CD4-positive, CD25-positive, alpha-beta regulatory T cell (primary cell): ENCODE measurements around the gene RSPH1. TPM values are rescaled to one million over a fixed set of nuclear protein-coding genes. Genes with fewer than 3 reads are reported as not detected.

Experiments used
- ATAC-seq, 2 donors: fragments of 150-1000 bp; cut with Tn5 transposase; one replicate each; pipeline ENCODE4 v1.10.0; 2021; ENCODE audit warnings: low read depth in 2 of 2, moderate number of reproducible peaks in 2 of 2, moderate library complexity in 1 of 2
- DNase-seq, 3 donors: peaks; one replicate each; pipeline versions ENCODE4 v3.0.0 to v3.0.0-alpha.2; 2012 to 2022; ENCODE audit warnings: mixed read lengths in 1 of 3
- H3K27ac ChIP-seq: one replicate; pipeline ENCODE4 v1.7.0; 2013; ENCODE audit warnings: mild to moderate bottlenecking, low read length; ENCODE audit not compliant: insufficient read depth, poor library complexity, severe bottlenecking
- H3K27me3 ChIP-seq: one replicate; pipeline ENCODE4 v1.7.0; 2013; ENCODE audit warnings: low read length; ENCODE audit not compliant: control insufficient read depth, insufficient read depth
- H3K36me3 ChIP-seq: one replicate; pipeline ENCODE4 v1.7.0; 2013; ENCODE audit warnings: mild to moderate bottlenecking, low read length, moderate library complexity; ENCODE audit not compliant: control insufficient read depth, insufficient read depth
- H3K4me1 ChIP-seq: 2 replicates; pipeline ENCODE4 v1.7.0; 2013; ENCODE audit warnings: mild to moderate bottlenecking, low read length; ENCODE audit not compliant: insufficient read depth, control insufficient read depth, poor library complexity, severe bottlenecking
- H3K4me3 ChIP-seq: one replicate; pipeline ENCODE4 v1.7.0; 2013; ENCODE audit warnings: low read depth, mild to moderate bottlenecking, low read length, moderate library complexity
- H3K9me3 ChIP-seq, 2 experiments: 1 replicate in 1 of 2; 2 replicates in 1 of 2; pipeline ENCODE4 v1.7.0; 2013; ENCODE audit warnings: low read length in 2 of 2, mild to moderate bottlenecking in 1 of 2, moderate library complexity in 1 of 2; ENCODE audit not compliant: control insufficient read depth in 2 of 2
- H3K27ac Mint-ChIP-seq, 3 donors: one replicate each; pipeline ENCODE4 v1.8.0; 2020 to 2022; ENCODE audit warnings: mild to moderate bottlenecking in 3 of 3, mixed read lengths in 3 of 3, moderate library complexity in 2 of 3
- H3K27me3 Mint-ChIP-seq: one replicate; pipeline ENCODE4 v1.8.0; 2022; ENCODE audit warnings: mild to moderate bottlenecking, mixed read lengths
- H3K36me3 Mint-ChIP-seq: one replicate; pipeline ENCODE4 v1.8.0; 2020; ENCODE audit warnings: mixed read lengths
- H3K4me1 Mint-ChIP-seq, 4 donors: one replicate each; pipeline ENCODE4 v1.8.0; 2020 to 2022; ENCODE audit warnings: mixed read lengths in 4 of 4, mild to moderate bottlenecking in 1 of 4
- H3K4me3 Mint-ChIP-seq, 4 donors: one replicate each; pipeline ENCODE4 v1.8.0; 2020 to 2022; ENCODE audit warnings: mild to moderate bottlenecking in 4 of 4, mixed read lengths in 4 of 4, moderate library complexity in 3 of 4
- H3K9me3 Mint-ChIP-seq, 7 donors: one replicate each; pipeline ENCODE4 v1.8.0; 2020 to 2022; ENCODE audit warnings: mixed read lengths in 7 of 7, mild to moderate bottlenecking in 3 of 7, moderate library complexity in 2 of 7
- polyA plus RNA-seq, 4 donors: library from polyadenylated mRNA; unstranded; fragments of 300-500 nt; fragmentation: Illumina TruSeq; gene quantifications; one replicate each; pipeline ENCODE4 v1.2.3, GENCODE V29; 2021
- total RNA-seq: library from RNA; stranded (reverse); gene quantifications from one replicate; pipeline ENCODE4 v1.2.3, GENCODE V29; 2022

Gene RSPH1
- total and polyA plus RNA-seq, 5 donors from 2014 or later: 0.25 TPM; not detected in 4

GRCh38 chr21:42536601-42537000, 40.6 kb upstream of the RSPH1 start:
- H3K4me1 ChIP-seq: no peaks in the 10 kb centered on the region
- no peak overlapping the region for H3K27ac ChIP-seq
- no peak overlapping the region for H3K4me3 Mint-ChIP-seq
- no peak overlapping the region for H3K4me3 ChIP-seq
- no peak overlapping the region for H3K27ac Mint-ChIP-seq
- no peak for ATAC-seq
- DNase-seq: no peak
- peaks cover 21% of the 10 kb centered on the region for H3K36me3 ChIP-seq
- H3K27me3 ChIP-seq: no peaks in the 10 kb centered on the region
- peaks cover 0 to 11% (median 2%) of the 10 kb centered on the region in 4 donors for H3K4me1 Mint-ChIP-seq
- no peaks in the 10 kb centered on the region for H3K9me3 Mint-ChIP-seq
- peaks cover 23% of the 10 kb centered on the region for H3K36me3 Mint-ChIP-seq
- no peaks in the 10 kb centered on the region for H3K27me3 Mint-ChIP-seq
- H3K9me3 ChIP-seq: no peaks in the 10 kb centered on the region

- Mint-ChIP-seq H3K27ac (no peak overlapping the region), H3K27me3 (no peaks in the 10 kb centered on the region), H3K9me3 (no peaks in the 10 kb centered on the region), H3K4me3 (no peak overlapping the region), H3K36me3 (peaks cover 18% of the 10 kb centered on the region), H3K4me1 (peaks cover 0 to 11% (median 2%) of the 10 kb centered on the region in 4 donors)
- no peak overlapping the region for H3K27ac ChIP-seq
- H3K36me3 ChIP-seq: peaks cover 18% of the 10 kb centered on the region
- ATAC-seq: no peak
- H3K9me3 ChIP-seq: no peaks in the 10 kb centered on the region
- H3K4me1 ChIP-seq: no peaks in the 10 kb centered on the region
- H3K4me3 ChIP-seq: no peak overlapping the region
- no peaks in the 10 kb centered on the region for H3K27me3 ChIP-seq
- DNase-seq: no peak
Observed at GRCh38 chr21:42535602-42536171, 39.7 kb upstream of the RSPH1 start.

GRCh38 chr21:42534421-42535378, 38.7 kb upstream of the RSPH1 start:
- ATAC-seq: peak; percentile 21 to 38
- Mint-ChIP-seq H3K36me3 (peaks cover 13% of the 10 kb centered on the region), H3K4me1 (peaks cover 0 to 14% (median 4%) of the 10 kb centered on the region in 4 donors), H3K4me3 (peak overlapping the region in 2 of 4 donors; percentile 20 to 38), H3K27me3 (no peaks in the 10 kb centered on the region), H3K27ac (peak overlapping the region in 1 of 3 donors; percentile 3), H3K9me3 (no peaks in the 10 kb centered on the region)
- Histone ChIP-seq H3K9me3 (no peaks in the 10 kb centered on the region), H3K36me3 (peaks cover 15% of the 10 kb centered on the region), H3K27me3 (no peaks in the 10 kb centered on the region), H3K4me3 (no peak overlapping the region), H3K27ac (no peak overlapping the region), H3K4me1 (no peaks in the 10 kb centered on the region)
- no peak for DNase-seq

- Mint-ChIP-seq H3K27ac (peak overlapping the region in 1 of 3 donors; percentile 3), H3K9me3 (no peaks in the 10 kb centered on the region), H3K36me3 (peaks cover 13% of the 10 kb centered on the region), H3K4me3 (peak overlapping the region in 1 of 4 donors; percentile 38), H3K27me3 (no peaks in the 10 kb centered on the region), H3K4me1 (peaks cover 0 to 14% (median 5%) of the 10 kb centered on the region in 4 donors)
- Histone ChIP-seq H3K36me3 (peaks cover 12% of the 10 kb centered on the region), H3K27me3 (no peaks in the 10 kb centered on the region), H3K27ac (no peak overlapping the region), H3K9me3 (no peaks in the 10 kb centered on the region), H3K4me1 (no peaks in the 10 kb centered on the region), H3K4me3 (no peak overlapping the region)
- ATAC-seq (no peak), DNase-seq (no peak)
Observed at GRCh38 chr21:42533963-42534355, 37.9 kb upstream of the RSPH1 start.

GRCh38 chr21:42533306-42533962, 37.4 kb upstream of the RSPH1 start:
- no peaks in the 10 kb centered on the region for H3K9me3 Mint-ChIP-seq
- no peaks in the 10 kb centered on the region for H3K9me3 ChIP-seq
- H3K27me3 Mint-ChIP-seq: no peaks in the 10 kb centered on the region
- H3K27ac ChIP-seq: no peak overlapping the region
- H3K27ac Mint-ChIP-seq: peak overlapping the region in 1 of 3 donors; percentile 10
- H3K36me3 Mint-ChIP-seq: peaks cover 13% of the 10 kb centered on the region
- H3K4me1 Mint-ChIP-seq: peaks cover 0 to 16% (median 6%) of the 10 kb centered on the region in 4 donors
- ATAC-seq (no peak), DNase-seq (no peak)
- H3K4me3 Mint-ChIP-seq: no peak overlapping the region
- peaks cover 12% of the 10 kb centered on the region for H3K36me3 ChIP-seq
- no peaks in the 10 kb centered on the region for H3K27me3 ChIP-seq
- peaks cover 2% of the 10 kb centered on the region for H3K4me1 ChIP-seq
- H3K4me3 ChIP-seq: no peak overlapping the region

- Histone ChIP-seq H3K9me3 (no peaks in the 10 kb centered on the region), H3K4me3 (no peak overlapping the region), H3K27ac (no peak overlapping the region), H3K36me3 (peaks cover 12% of the 10 kb centered on the region), H3K4me1 (peaks cover 11% of the 10 kb centered on the region), H3K27me3 (no peaks in the 10 kb centered on the region)
- Mint-ChIP-seq H3K4me1 (peaks cover 5 to 22% (median 13%) of the 10 kb centered on the region in 4 donors), H3K4me3 (no peak overlapping the region), H3K36me3 (peaks cover 10% of the 10 kb centered on the region), H3K27ac (peak overlapping the region in 1 of 3 donors; percentile 10), H3K9me3 (no peaks in the 10 kb centered on the region), H3K27me3 (no peaks in the 10 kb centered on the region)
- ATAC-seq (no peak), DNase-seq (no peak)
Observed at GRCh38 chr21:42532466-42533181, 36.6 kb upstream of the RSPH1 start.

- ATAC-seq: no peak
- Histone ChIP-seq H3K9me3 (no peaks in the 10 kb centered on the region), H3K27ac (no peak overlapping the region), H3K4me1 (peaks cover 19% of the 10 kb centered on the region), H3K36me3 (peaks cover 12% of the 10 kb centered on the region), H3K27me3 (no peaks in the 10 kb centered on the region), H3K4me3 (no peak overlapping the region)
- H3K4me1 Mint-ChIP-seq: peaks cover 5 to 30% (median 20%) of the 10 kb centered on the region in 4 donors
- H3K27ac Mint-ChIP-seq: no peak overlapping the region
- no peak for DNase-seq
- H3K4me3 Mint-ChIP-seq: peak overlapping the region in 1 of 4 donors; percentile 81
- H3K27me3 Mint-ChIP-seq: no peaks in the 10 kb centered on the region
- no peaks in the 10 kb centered on the region for H3K9me3 Mint-ChIP-seq
- peaks cover 10% of the 10 kb centered on the region for H3K36me3 Mint-ChIP-seq
Observed at GRCh38 chr21:42531771-42532170, 35.7 kb upstream of the RSPH1 start.
